B cell (primary cell): Measurements from ENCODE around the gene ZNF429.
"Not testable (repeated sequence)": the region's sequence is repeated elsewhere in the genome, so short reads cannot be mapped to it uniquely, and the experiment has no call there.

Experiments used
- CTCF ChIP-seq: fragments of 200-600 bp; IDR thresholded peaks from one replicate; pipeline ENCODE4 v1.8.0; 2022; ENCODE audit warnings: antibody characterized with exemption, mild to moderate bottlenecking
- EZH2 ChIP-seq: IDR thresholded peaks from 2 replicates; pipeline ENCODE4 v1.6.1; 2012; ENCODE audit warnings: borderline replicate concordance, low read depth, mild to moderate bottlenecking, moderate library complexity, low read length; ENCODE audit not compliant: insufficient read depth, poor library complexity, severe bottlenecking

DNA sequence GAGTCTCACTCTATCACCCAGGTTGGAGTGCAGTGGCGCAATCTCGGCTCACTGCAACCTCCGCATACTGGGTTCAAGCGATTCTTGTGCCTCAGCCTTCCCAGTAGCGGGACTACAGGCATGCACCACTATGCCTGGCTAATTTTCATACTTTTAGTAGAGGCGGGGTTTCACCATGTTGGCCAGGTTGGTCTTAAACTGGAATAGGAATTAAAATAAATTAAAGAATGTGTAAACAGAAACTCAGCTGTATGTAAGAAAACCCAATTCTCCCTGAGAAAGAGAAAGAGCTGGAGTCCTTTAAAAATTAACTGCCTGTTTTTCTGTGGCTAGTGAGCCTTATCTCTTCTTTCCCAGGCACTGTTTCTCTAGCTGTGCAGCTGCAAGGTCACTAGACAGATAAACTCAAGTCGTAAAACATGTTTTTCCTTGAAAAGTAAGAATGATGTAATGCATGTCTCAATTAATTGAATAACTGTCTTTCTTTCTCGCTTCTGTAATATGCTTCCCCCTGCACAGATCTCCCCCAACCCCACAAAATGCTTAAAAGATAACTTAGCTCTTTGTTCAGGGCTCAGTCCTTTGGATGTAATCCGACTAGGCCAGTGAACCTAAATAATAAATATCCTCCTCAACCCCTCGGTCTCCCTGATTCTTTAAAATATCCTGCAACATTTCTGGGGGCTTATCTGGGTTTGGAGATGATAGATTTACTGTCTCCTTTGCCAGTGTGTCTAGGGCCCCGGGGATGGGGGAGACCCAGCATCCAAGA is 97.4 kb downstream of the ZNF429 start:
- not testable (repeated sequence) for TF ChIP-seq CTCF, EZH2
